ENCODE measurements around the gene SRA1.

DNA sequence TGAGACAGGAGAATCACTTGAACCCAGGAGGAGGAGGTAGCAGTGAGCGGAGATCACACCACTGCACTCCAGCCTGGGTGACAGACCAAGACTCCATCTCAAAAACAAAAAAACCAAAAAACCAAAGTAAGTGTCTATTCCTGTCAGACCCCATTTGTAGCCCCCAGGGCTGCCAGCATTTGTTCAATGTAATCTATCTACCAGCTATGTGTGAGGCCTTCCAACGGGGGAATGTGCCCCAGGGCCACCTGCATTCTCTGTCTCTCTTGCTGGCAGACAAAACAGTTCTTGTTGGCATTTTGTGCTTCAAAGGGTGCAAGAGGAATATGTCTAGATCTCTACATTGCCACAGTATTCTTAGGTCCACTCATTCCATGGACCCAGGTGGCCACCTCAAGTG, 41.6 kb upstream of the SRA1 start:
- TF ChIP-seq, protein P1, sequence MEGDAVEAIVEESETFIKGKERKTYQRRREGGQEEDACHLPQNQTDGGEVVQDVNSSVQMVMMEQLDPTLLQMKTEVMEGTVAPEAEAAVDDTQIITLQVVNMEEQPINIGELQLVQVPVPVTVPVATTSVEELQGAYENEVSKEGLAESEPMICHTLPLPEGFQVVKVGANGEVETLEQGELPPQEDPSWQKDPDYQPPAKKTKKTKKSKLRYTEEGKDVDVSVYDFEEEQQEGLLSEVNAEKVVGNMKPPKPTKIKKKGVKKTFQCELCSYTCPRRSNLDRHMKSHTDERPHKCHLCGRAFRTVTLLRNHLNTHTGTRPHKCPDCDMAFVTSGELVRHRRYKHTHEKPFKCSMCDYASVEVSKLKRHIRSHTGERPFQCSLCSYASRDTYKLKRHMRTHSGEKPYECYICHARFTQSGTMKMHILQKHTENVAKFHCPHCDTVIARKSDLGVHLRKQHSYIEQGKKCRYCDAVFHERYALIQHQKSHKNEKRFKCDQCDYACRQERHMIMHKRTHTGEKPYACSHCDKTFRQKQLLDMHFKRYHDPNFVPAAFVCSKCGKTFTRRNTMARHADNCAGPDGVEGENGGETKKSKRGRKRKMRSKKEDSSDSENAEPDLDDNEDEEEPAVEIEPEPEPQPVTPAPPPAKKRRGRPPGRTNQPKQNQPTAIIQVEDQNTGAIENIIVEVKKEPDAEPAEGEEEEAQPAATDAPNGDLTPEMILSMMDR (IDR thresholded peaks at IDR 0.05): no peak
- TF ChIP-seq EZH2 (IDR thresholded peaks at IDR 0.05): no peak
- TF ChIP-seq EZH2phosphoT487 (IDR thresholded peaks at IDR 0.05): no peak

Measured in neural progenitor cell (in vitro differentiated cells).